Stomach (tissue), 9 donors: ENCODE results near the gene REV3L. TPM values are rescaled to one million over a fixed set of nuclear protein-coding genes. Genes with fewer than 3 reads are reported as not detected.

Experiments used
- DNase-seq, 2 donors: peaks; one replicate each; pipeline versions ENCODE4 v3.0.0 to v3.0.0-alpha.2; 2013 to 2019
- H3K27ac ChIP-seq, 5 donors: fragments of 200-600 bp in 4 of 5; sonication (generic) in 4 of 5; one replicate each; pipeline ENCODE4 v1.5.1; 2013 to 2019; ENCODE audit warnings: mild to moderate bottlenecking in 1 of 5, moderate library complexity in 1 of 5
- H3K27me3 ChIP-seq, 3 donors: fragments of 200-600 bp; sonication (generic); one replicate each; pipeline ENCODE4 v1.5.1; 2017 to 2019; ENCODE audit warnings: mixed run types in 1 of 3
- H3K36me3 ChIP-seq, 4 donors: fragments of 200-600 bp; sonication (generic); 1 replicate in 3 of 4; 2 replicates in 1 of 4; pipeline ENCODE4 v1.5.1; 2016 to 2019
- H3K4me1 ChIP-seq, 4 donors: fragments of 200-600 bp; sonication (generic); one replicate each; pipeline ENCODE4 v1.5.1; 2016 to 2019
- H3K4me3 ChIP-seq, 4 donors: fragments of 200-600 bp; sonication (generic) in 3 of 4; one replicate each; pipeline ENCODE4 v1.5.1; 2016 to 2019; ENCODE audit warnings: mild to moderate bottlenecking in 1 of 4
- H3K9me3 ChIP-seq, 4 donors: fragments of 200-600 bp; sonication (generic); one replicate each; pipeline ENCODE4 v1.5.1; 2016 to 2019
- EP300 ChIP-seq: sonication (generic); formaldehyde crosslinking; IDR thresholded peaks from one replicate; pipeline ENCODE4 v1.6.1; 2017; ENCODE audit warnings: antibody characterized with exemption
- POLR2A ChIP-seq, 4 donors: fragments of 450-650 bp; IDR thresholded peaks; one replicate each; pipeline ENCODE4 v1.6.1; 2016; ENCODE audit warnings: antibody characterized with exemption in 4 of 4, control low read depth in 2 of 4, mild to moderate bottlenecking in 1 of 4, moderate library complexity in 1 of 4
- POLR2AphosphoS5 ChIP-seq, 3 donors: sonication (generic); formaldehyde crosslinking; IDR thresholded peaks; one replicate each; pipeline ENCODE4 v1.6.1; 2016; ENCODE audit warnings: antibody characterized with exemption in 3 of 3
- WGBS, 5 donors: extraction: QIAGEN DNeasy Blood & Tissue Kit in 3 of 5; methylation state at CpG; one replicate each; pipeline versions ENCODE4 v1.1.5 to v1.1.7; 2013 to 2018; 5-methylcytosine and 5-hydroxymethylcytosine counted together
- intact Hi-C: fragments of 100-400 bp; cut with DNase I; formaldehyde crosslinking; loops from one replicate; pipeline ENCODE4 v1.15.1; 2023; ENCODE audit warnings: low total_unique reads
- polyA plus RNA-seq, 3 donors: library from polyadenylated mRNA; stranded (reverse); fragments of 200-250 nt; gene quantifications; one replicate each; pipeline ENCODE4 v1.2.3, GENCODE V29; 2013
- total RNA-seq, 5 donors: library from RNA; depleted of rRNA; stranded (reverse); fragments of >200 nt; gene quantifications; one replicate each; pipeline versions ENCODE4 v1.1.0 to v1.2.3, GENCODE V29; 2014 to 2016
- TF ChIP-seq, protein P1 (sequence below), 7 experiments: fragments of 450-650 bp in 4 of 7; fragments of 200-600 bp in 3 of 7; sonication (generic) in 3 of 7; IDR thresholded peaks; one replicate each; pipeline ENCODE4 v1.5.1; 2016 to 2019; ENCODE audit warnings: antibody characterized with exemption in 7 of 7, control low read depth in 2 of 7, mild to moderate bottlenecking in 1 of 7
- donor health status: healthy with polysubstance abuse.
- donor health status: Bipolar disorder and iron deficiency.
- donor health status: healthy.

REV3L gene
- total and polyA plus RNA-seq, 8 donors = 9.0 to 170 (median 28.3) TPM

DNA sequence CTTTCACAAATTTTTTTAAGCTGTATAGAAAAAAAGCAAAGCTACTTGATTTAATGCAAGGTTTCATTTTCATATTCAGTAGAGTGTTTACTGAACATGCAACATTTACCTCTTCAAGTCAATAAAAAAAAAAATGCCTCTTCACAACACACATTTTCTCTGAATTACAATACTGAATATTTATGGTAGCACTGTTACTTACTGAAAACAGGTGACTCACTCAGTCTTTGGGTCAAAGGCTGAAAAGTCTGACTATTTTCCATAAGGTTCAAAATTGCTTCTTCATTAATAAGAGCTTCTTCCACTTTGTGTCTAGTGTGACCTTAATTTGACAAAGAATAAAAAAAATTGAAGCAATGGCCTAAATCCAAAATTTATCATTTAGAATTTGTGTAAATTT is 101.9 kb downstream of the REV3L start:
- H3K4me1 ChIP-seq = peaks cover 0 to 10% (median 4%) of the 10 kb centered on the region in 4 donors
- intact Hi-C loops = no loop called here
- DNase-seq = no peak

DNA sequence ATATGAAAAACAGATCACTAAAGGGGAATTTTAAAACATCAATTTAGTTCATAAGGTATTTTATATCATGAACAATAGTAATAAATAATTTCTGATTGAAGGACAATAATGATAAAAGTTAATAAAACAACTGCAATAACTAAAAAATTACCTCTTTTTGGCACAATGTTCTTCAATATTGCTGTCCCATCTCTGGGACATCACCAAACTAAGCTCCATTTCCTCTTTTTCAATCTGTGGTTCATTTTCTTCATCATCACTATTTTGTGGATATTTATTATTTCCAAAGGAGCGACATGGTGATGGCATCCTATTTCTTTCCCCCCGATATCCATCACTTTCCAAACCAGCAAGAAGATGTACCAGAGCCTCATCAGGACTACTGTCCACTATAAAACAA is 103.2 kb downstream of the REV3L start:
- intact Hi-C loops = no loop called here

More for the DNA sequence above, 101.9 kb downstream of the REV3L start:
- Histone ChIP-seq H3K27ac (no peak overlapping the region), H3K9me3 (no peaks in the 10 kb centered on the region), H3K27me3 (no peaks in the 10 kb centered on the region), H3K4me3 (no peak overlapping the region), H3K36me3 (peaks cover 12 to 81% (median 74%) of the 10 kb centered on the region in 4 donors)
- no peak for TF ChIP-seq EP300
- no peak for TF ChIP-seq POLR2A (IDR thresholded peaks at IDR 0.05)
- TF ChIP-seq, protein P1, sequence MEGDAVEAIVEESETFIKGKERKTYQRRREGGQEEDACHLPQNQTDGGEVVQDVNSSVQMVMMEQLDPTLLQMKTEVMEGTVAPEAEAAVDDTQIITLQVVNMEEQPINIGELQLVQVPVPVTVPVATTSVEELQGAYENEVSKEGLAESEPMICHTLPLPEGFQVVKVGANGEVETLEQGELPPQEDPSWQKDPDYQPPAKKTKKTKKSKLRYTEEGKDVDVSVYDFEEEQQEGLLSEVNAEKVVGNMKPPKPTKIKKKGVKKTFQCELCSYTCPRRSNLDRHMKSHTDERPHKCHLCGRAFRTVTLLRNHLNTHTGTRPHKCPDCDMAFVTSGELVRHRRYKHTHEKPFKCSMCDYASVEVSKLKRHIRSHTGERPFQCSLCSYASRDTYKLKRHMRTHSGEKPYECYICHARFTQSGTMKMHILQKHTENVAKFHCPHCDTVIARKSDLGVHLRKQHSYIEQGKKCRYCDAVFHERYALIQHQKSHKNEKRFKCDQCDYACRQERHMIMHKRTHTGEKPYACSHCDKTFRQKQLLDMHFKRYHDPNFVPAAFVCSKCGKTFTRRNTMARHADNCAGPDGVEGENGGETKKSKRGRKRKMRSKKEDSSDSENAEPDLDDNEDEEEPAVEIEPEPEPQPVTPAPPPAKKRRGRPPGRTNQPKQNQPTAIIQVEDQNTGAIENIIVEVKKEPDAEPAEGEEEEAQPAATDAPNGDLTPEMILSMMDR (IDR thresholded peaks at IDR 0.05) = no peak
- no peak for TF ChIP-seq POLR2AphosphoS5 (IDR thresholded peaks at IDR 0.05)

DNA sequence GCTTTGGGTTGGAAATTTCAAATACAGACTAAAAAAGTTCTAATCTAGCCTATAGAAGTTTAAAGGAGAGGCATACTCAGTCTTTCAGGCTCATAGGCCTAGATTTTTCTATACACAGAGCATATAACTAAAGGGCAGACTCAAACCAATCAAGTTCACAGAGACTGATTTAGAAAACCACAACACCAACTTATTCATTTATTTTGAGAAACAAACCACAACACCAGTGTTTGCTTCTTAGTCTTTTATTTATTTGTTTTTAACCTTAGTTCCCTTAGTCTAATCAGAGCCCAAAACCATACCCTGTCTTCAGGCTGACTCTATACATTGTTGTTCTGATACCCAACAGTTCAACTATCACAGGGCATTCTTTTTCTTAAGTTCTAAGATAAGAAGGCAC is 103.7 kb downstream of the REV3L start:
- Histone ChIP-seq H3K4me3 (no peak overlapping the region), H3K4me1 (peaks cover 0 to 10% (median 4%) of the 10 kb centered on the region in 4 donors), H3K27ac (no peak overlapping the region), H3K36me3 (peaks cover 12 to 84% (median 81%) of the 10 kb centered on the region in 4 donors), H3K9me3 (no peaks in the 10 kb centered on the region), H3K27me3 (no peaks in the 10 kb centered on the region)
- no peak for DNase-seq
- TF ChIP-seq EP300 = no peak
- TF ChIP-seq, protein P1 (IDR thresholded peaks at IDR 0.05) = no peak
- TF ChIP-seq POLR2AphosphoS5 (IDR thresholded peaks at IDR 0.05) = no peak
- no peak for TF ChIP-seq POLR2A (IDR thresholded peaks at IDR 0.05)
- intact Hi-C loops = no loop called here

More for the DNA sequence above, 103.2 kb downstream of the REV3L start:
- H3K4me3 ChIP-seq = no peak overlapping the region
- TF ChIP-seq, protein P1 (IDR thresholded peaks at IDR 0.05) = no peak
- no peak for TF ChIP-seq POLR2A (IDR thresholded peaks at IDR 0.05)
- no peak for TF ChIP-seq POLR2AphosphoS5 (IDR thresholded peaks at IDR 0.05)
- no peak for TF ChIP-seq EP300
- DNase-seq = no peak
- peaks cover 0 to 10% (median 4%) of the 10 kb centered on the region in 4 donors for H3K4me1 ChIP-seq
- no peaks in the 10 kb centered on the region for H3K9me3 ChIP-seq
- WGBS, 5 donors = 93 to 100% (median 98%) methylated on average over 2 of the region's 2 CpGs
- no peak overlapping the region for H3K27ac ChIP-seq
- peaks cover 12 to 84% (median 79%) of the 10 kb centered on the region in 4 donors for H3K36me3 ChIP-seq
- H3K27me3 ChIP-seq = no peaks in the 10 kb centered on the region

DNA sequence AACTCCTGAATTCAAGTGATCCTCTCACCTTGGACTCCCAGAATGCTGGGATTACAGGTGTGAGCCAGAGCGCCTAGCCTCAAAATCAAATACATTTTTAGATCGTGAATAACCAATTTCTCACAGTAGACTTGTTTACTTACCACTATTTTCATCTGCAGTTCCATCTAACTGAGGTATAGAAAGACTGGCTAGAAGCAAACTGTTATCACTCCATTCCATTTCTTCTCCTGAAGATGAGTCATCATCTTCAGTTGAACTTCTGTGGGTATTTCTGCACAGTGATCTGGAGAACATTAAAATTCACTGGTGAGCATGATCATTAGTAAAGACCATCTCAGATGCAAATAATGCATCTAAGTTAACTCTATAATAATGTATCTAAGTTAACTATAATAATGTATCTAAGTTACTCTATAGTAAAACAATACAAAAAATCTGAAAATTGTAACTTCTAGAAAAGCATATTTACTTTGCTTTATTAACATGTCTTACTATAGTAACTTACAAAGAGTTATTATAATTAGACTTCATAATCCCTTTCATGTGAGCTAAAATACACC is 105.4 kb downstream of the REV3L start:
- TF ChIP-seq, protein P1 (IDR thresholded peaks at IDR 0.05) = no peak
- no peak for TF ChIP-seq EP300
- no peak for TF ChIP-seq POLR2A (IDR thresholded peaks at IDR 0.05)
- TF ChIP-seq POLR2AphosphoS5 (IDR thresholded peaks at IDR 0.05) = no peak
- Histone ChIP-seq H3K4me3 (no peak overlapping the region), H3K9me3 (no peaks in the 10 kb centered on the region), H3K4me1 (peaks cover 0 to 6% (median 2%) of the 10 kb centered on the region in 4 donors), H3K27ac (no peak overlapping the region), H3K27me3 (no peaks in the 10 kb centered on the region), H3K36me3 (peaks cover 6 to 85% (median 74%) of the 10 kb centered on the region in 4 donors)
- whole genome bisulfite sequencing, 5 donors = 88 to 99% (median 93%) methylated on average over 2 of the region's 2 CpGs
- intact Hi-C loops = no loop called here
- DNase-seq = no peak
